Measurements from ENCODE around the gene C1orf35.
"Not testable (repeated sequence)": the region's sequence is repeated elsewhere in the genome, so short reads cannot be mapped to it uniquely, and the experiment has no call there.

The C1orf35 gene

GRCh38 chr1:228142155-228142691 lies 39.1 kb upstream of the C1orf35 start:
- DNase-seq (ENCODE audit: low read depth) = no peak

DNA sequence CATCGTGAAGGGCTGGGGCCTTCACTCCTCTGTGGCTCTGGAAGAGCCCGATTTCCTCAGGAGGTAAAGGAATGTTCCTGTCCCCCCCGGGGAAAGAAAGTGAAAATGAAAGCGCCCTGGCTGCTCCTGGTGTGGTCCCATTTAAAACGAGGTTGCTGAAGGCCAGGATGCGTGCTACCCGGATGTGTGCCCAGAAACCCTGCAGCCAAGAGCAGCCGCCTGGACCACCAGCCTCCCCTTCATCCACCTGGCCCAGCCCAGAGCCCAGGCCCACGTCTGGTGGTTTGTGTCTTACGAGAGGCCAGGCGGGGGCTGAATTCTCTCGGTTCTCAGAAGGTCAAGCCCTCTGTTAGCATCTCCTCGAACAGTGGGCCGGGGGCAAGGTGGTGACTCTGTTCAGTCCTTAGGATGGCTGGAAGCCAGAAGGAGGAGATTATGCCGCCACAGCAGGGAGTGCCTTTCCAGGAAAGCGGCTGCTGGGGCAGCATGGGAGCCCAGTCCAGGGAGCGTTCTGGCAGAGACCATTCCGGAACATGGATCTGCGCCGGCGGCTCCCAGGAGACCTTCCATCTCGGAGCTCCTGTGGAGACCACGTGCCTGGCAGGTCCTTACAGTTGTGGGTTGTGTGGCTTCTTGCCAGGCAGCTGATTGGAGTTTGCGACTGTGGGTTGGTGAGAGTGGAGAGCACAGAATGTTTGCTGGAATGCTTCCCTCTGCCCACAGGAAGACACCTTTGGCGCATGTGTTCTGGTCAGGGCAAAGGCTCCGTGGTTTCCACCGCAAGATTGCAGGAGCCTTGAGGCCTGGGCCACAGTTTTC lies 38.3 kb upstream of the C1orf35 start:
- DNase-seq (ENCODE audit: low read depth) = no peak

DNA sequence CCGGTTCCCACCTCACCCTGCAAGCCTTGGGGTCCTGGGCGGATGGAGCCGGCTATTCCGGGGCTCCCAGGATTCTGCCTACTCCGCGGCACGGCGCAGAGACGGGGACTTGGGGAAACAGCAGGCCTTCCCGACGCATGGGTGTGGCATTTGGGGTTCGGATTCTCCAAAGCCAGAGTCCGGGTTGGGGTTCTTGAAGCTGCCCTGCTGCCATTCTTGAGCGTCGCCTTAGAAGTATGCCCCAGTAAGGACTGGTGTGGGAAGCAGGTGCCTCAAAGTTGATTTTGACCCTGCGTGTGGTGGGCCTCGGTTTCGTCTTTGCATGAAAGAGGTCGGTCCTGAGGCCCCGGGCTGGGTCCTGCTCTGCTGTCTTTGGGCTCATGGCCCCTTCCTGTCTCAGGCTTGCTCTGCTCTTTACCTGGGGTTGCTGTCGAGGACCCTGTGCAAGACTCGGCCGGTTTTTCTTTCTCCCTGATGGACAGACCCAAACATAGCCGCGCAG lies 37.6 kb upstream of the C1orf35 start:
- no peak for DNase-seq (ENCODE audit: low read depth)

- peak; percentile 95 for DNase-seq (ENCODE audit: low read depth)
These were observed 37.0 kb upstream of the C1orf35 start, which contains the start of gene GUK1 for GRCh38 chr1:228139931-228140723. Gene GUK1 (plus strand): TSS chr1:228140279. CDS start chr1:228140303, 24 bp downstream.

- DNase-seq (ENCODE audit: low read depth) = no peak
These were observed 36.3 kb upstream of the C1orf35 start for GRCh38 chr1:228139406-228139930.

DNA sequence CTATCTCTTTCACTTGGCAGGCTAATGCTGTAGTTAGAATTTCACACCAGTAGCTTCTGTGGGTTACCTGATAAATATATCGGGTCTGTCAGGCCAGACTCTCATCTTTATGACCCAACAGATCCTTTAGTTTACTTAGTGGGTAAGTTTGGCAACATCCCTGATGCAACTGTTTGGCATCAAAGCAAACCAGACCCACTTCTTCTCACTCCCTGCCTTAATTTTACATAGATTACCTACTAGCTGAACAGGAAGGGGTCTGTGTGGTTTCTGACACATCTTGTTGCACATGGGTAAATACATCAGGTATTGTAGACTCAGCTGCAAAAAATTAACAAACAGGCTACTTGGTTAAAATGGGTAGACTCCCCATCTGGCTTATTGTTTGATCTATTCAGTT lies 33.8 kb upstream of the C1orf35 start:
- DNase-seq (ENCODE audit: low read depth) = no peak

DNA sequence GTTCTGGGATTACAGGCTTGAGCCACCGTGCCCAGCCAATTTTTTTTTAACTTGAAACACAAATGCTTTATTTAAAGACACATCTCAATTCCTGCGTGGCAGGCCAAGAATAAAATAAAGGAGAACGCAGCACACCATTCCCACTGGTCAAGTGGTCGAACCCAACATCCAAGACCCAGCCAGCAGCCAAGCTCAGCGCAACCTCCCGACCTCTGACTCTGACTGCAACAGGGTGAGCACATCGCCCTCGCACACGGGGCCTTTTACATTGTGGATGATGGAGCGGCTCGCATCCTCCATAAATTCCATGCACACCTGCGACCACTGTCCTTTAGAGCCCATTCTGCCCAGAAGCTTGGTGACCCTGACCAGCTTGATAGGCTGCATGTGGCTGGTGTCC lies 31.5 kb upstream of the C1orf35 start:
- DNase-seq (ENCODE audit: low read depth) = no peak

DNA sequence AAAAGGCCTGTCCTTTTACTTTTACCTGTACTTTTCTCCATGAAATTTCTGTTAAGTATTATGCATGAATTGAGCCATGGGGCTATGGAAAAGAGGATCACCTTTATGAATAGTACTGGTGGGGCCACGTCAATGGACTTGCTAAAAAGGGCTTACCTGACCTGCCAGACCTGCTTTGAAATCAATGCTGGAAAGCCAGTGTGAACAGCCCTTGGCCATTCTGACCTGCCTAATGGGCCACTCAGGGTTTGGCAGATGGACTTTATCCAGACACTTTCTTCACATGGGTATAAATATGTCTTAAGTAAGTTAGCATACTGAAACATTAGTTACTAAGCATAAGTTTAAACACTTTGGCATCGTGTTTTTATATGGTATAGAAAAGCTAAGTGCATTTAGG lies 28.6 kb upstream of the C1orf35 start:
- no peak for DNase-seq (ENCODE audit: low read depth)

- no peak for DNase-seq (ENCODE audit: low read depth)
These were observed 22.1 kb upstream of the C1orf35 start for GRCh38 chr1:228125185-228125584.

DNA sequence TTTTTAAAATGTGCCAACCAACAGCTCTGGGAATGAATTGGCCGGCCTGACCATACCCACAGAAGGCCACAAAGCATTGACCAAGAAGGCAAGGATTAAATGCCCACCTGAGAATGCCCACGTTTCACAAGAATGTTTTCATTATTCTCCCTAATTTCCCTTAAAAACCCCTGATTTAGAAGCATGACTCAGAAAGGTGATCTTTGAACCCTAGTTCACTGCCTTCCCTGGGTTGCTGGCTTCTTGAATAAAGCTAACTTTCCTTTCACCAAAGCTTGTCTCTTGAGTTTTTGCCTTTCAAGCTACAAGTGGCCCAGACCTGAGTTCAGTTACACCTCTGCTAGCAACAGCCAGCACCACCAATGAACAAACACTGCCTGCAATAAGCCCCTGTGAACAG lies 20.4 kb upstream of the C1orf35 start:
- no peak for DNase-seq (ENCODE audit: low read depth)

DNA sequence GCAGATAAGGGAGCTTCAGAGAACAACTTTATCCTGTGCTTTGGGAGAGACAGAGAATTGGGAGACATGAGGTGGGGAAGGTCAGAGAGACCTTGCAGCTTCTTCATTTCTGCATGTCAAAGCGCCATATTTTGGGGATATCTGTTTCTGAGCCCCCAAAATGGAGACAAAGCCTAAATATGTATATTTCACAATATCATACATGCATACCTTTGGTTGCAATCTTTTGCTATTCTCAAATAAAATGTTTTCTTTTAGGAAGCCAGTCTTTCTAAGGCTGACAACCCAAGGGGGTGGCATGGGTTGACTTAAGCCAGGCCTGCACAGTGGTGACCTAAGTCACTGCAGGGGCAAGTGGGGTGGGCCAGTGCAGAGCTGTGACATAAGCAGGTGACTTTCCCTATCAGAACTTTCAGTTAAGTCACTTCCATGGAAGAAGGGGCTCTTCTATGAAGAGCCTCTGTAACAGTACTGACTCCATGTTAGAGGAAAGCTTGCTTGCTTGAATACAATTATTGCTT lies 19.9 kb upstream of the C1orf35 start:
- no peak for DNase-seq (ENCODE audit: low read depth)

DNA sequence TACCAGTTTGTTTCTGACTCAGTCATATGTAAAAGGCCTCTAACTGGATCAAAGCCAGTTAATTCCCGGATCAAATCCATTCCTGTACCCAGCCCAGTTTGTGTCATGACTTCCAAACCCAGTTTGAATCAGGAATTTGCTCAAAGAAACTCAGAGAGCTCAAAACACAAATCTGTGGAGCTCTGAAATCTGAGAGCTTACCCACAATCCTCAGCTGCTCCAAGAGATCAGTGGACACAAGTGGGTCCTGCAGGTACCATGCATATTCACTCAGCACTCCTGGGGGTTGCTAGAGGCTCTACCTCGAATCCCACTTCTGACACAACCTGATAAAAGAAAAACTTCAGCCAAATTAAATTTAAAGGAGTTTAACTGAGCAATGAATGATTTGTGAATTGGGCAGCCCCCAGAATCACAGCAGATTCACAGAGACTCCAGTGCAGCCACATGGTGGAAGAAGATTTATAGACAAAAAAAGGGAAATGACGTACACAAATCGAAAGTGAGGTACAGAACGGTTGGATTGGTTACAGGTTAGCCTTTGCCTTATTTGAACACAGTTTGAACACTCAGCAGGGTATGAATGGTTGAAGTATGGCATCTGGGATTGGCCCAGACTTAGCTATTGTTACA lies 17.8 kb upstream of the C1orf35 start:
- DNase-seq (ENCODE audit: low read depth) = no peak

GRCh38 chr1:228120351-228120750 lies 17.2 kb upstream of the C1orf35 start:
- DNase-seq (ENCODE audit: low read depth) = no peak

- no peak for DNase-seq (ENCODE audit: low read depth)
These were observed 14.9 kb upstream of the C1orf35 start for GRCh38 chr1:228118040-228118439.

GRCh38 chr1:228117335-228117734 lies 14.2 kb upstream of the C1orf35 start:
- no peak for DNase-seq (ENCODE audit: low read depth)

- DNase-seq (ENCODE audit: low read depth) = no peak
These were observed 11.7 kb upstream of the C1orf35 start for GRCh38 chr1:228114827-228115226.

DNA sequence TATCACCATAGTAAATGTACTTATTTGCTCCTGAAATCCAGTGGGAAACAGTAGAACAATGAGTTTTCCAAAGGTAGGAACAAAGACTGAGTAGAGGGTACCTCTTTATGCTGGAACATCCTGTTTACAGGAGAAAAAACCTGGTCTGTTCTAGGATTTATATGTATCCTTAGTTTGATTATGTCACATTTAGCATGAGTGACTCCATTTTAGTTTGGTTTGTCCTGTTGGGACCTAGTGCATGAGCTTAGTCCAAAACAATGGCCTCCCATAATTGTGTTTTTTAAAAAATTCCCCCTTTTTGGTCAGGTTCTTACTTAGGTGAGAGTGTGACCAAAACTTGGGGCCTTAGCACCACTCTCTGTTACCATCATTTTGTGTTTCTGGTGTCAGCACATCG lies 9.5 kb upstream of the C1orf35 start:
- DNase-seq (ENCODE audit: low read depth) = no peak

- no peak for DNase-seq (ENCODE audit: low read depth)
These were observed 9.0 kb upstream of the C1orf35 start for GRCh38 chr1:228112167-228112566.

DNA sequence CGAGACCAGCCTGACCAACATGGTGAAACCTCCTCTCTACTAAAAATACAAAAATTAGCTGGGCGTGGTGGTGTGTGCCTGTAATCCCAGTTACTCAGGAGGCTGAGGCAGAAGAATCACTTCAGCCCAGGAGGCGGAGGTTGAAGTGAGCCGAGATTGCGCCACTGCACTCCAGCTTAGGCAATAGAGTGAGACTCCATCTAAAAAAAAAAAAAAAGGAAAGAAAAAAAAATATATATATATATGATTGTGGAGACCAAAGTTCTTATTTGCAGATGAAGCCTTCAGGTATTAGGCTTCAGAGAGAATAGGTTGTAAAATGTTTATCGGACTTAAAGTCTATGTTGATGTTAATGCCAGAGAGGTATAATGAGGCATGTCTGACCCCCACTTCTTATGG lies 8.2 kb upstream of the C1orf35 start:
- DNase-seq (ENCODE audit: low read depth) = not testable (repeated sequence)

- no peak for DNase-seq (ENCODE audit: low read depth)
These were observed 7.4 kb upstream of the C1orf35 start for GRCh38 chr1:228110556-228110955.

DNA sequence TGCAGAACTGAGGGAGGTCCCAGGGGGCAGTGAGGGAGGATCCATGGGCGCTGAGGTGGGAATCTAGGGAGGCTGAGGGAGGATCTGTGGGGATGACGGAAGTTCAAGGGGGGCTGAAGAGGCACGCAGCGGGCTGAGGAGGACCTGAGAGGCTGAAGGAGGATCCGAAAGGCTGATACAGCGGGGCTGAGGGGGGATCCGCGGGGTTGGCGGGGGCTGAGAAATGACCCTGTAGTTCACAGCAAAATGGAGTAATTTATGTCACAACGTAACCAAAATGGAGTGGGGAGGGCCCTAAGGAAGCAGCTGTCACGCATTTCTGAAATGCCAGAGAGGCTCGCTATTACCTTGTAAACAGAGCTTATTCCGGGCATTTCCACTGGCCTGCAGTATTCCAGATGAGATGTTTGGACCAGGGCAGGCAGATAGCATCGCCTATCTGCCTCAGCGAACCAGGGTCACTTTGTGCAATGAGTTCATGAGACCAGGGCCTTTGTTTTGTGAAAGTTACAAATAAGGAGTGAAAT lies 6.9 kb upstream of the C1orf35 start:
- no peak for DNase-seq (ENCODE audit: low read depth)

Data from HS-5 (cell line).